Ectodermal cell (in vitro differentiated cells): ENCODE results near the gene SLC9B2.
"Not testable (repeated sequence)": the region's sequence is repeated elsewhere in the genome, so short reads cannot be mapped to it uniquely, and the experiment has no call there.

Source experiments
- H3K27ac ChIP-seq: 2 replicates; pipeline ENCODE4 v1.7.0; 2013; ENCODE audit warnings: mild to moderate bottlenecking, low read depth, low read length; ENCODE audit not compliant: insufficient read depth, poor library complexity, severe bottlenecking
- H3K27me3 ChIP-seq: 2 replicates; pipeline ENCODE4 v1.7.0; 2013; ENCODE audit warnings: mild to moderate bottlenecking, low read length; ENCODE audit not compliant: insufficient read depth, control insufficient read depth, poor library complexity, severe bottlenecking
- H3K36me3 ChIP-seq: one replicate; pipeline ENCODE4 v1.7.0; 2013; ENCODE audit warnings: low read length; ENCODE audit not compliant: control insufficient read depth, insufficient read depth
- H3K4me1 ChIP-seq: one replicate; pipeline ENCODE4 v1.7.0; 2013; ENCODE audit warnings: low read length; ENCODE audit not compliant: control insufficient read depth, insufficient read depth
- H3K4me3 ChIP-seq: 2 replicates; pipeline ENCODE4 v1.7.0; 2013; ENCODE audit warnings: low read depth, low read length, control low read depth; ENCODE audit not compliant: insufficient read depth
- H3K9me3 ChIP-seq: 2 replicates; pipeline ENCODE4 v1.7.0; 2013; ENCODE audit warnings: mild to moderate bottlenecking, low read length, moderate library complexity; ENCODE audit not compliant: control insufficient read depth
- WGBS, 2 experiments: methylation state at CpG; one replicate each; pipeline ENCODE4 v1.1.7; 2013; ENCODE audit warnings: missing lambda C conversion rate in 2 of 2; 5-methylcytosine and 5-hydroxymethylcytosine counted together

The SLC9B2 gene

GRCh38 chr4:102993985-102994384, 82.6 kb downstream of the SLC9B2 start:
- not testable (repeated sequence) for H3K27ac ChIP-seq, H3K9me3 ChIP-seq, H3K27me3 ChIP-seq, H3K36me3 ChIP-seq, H3K4me1 ChIP-seq, H3K4me3 ChIP-seq

DNA sequence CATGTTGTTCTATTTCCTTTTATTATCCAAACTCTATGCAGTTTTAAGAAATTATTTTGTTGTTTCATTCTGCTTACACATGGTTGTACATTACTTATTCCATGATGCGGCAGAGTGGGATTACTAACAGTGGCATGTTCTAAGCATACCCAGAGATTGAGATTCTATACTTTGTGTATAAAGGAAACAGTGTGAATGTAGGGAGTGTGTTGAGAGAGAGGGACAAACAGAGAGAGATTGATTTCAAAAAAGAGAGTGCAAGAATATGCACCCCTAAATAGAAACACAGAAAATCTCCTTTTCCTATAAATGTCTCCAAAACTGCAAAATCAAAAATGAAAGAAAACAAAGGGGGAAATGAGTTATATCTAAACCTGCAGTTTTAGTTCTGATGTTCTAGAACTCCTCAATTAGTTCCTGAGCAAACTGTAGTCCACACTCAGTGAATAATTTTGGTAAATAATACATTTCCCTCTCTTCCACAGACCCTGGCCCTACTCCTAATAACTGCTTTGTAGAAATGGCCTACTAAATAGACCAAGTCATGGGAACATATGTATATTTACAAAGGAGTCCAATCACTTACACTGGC, 88.0 kb downstream of the SLC9B2 start:
- Histone ChIP-seq H3K9me3 (no peaks in the 10 kb centered on the region), H3K36me3 (no peaks in the 10 kb centered on the region), H3K27me3 (no peaks in the 10 kb centered on the region), H3K4me1 (no peaks in the 10 kb centered on the region), H3K27ac (no peak overlapping the region), H3K4me3 (no peak overlapping the region)
- WGBS, 2 experiments = 92 to 100% methylated on average over 1 of the region's 1 CpG

- no peaks in the 10 kb centered on the region for H3K4me1 ChIP-seq
- H3K9me3 ChIP-seq = no peaks in the 10 kb centered on the region
- no peaks in the 10 kb centered on the region for H3K27me3 ChIP-seq
- WGBS, 2 experiments = 90 to 100% methylated on average over 2 of the region's 2 CpGs
- H3K27ac ChIP-seq = no peak overlapping the region
- no peak overlapping the region for H3K4me3 ChIP-seq
- no peaks in the 10 kb centered on the region for H3K36me3 ChIP-seq
These were observed 95.6 kb downstream of the SLC9B2 start for GRCh38 chr4:102981005-102981404.
